ENCODE data around the gene AMER1.
"Not testable (repeated sequence)": the region's sequence is repeated elsewhere in the genome, so short reads cannot be mapped to it uniquely, and the experiment has no call there.

AMER1 gene

GRCh38 chrX:64205441-64205734 lies at the start of gene AMER1:
AMER1 (minus strand) TSS chrX:64205708; CDS start chrX:64193286, 12,422 bp downstream.
- DNase-seq (ENCODE audit: low read depth in 2 of 2): no peak

- DNase-seq (ENCODE audit: low read depth in 2 of 2): no peak
Measured at GRCh38 chrX:64230123-64230970, 24.8 kb upstream of the AMER1 start, which contains the start of gene ASB12. ASB12 (minus strand) TSS chrX:64230607; CDS start chrX:64225650, 4,957 bp downstream.

- no peak for DNase-seq (ENCODE audit: low read depth in 2 of 2)
Measured at GRCh38 chrX:64229154-64229553, 23.6 kb upstream of the AMER1 start.

GRCh38 chrX:64218023-64218422 lies 12.5 kb upstream of the AMER1 start:
- DNase-seq (ENCODE audit: low read depth in 2 of 2): no peak

- DNase-seq (ENCODE audit: low read depth in 2 of 2): not testable (repeated sequence)
Measured at GRCh38 chrX:64213989-64214388, 8.5 kb upstream of the AMER1 start.

GRCh38 chrX:64206556-64207162 lies 1.2 kb upstream of the AMER1 start:
- DNase-seq (ENCODE audit: low read depth in 2 of 2): no peak

GRCh38 chrX:64205735-64206501 lies 410 bp upstream of the AMER1 start:
- peak; percentile 69 to 75 for DNase-seq (ENCODE audit: low read depth in 2 of 2)

GRCh38 chrX:64204701-64205440 lies 637 bp downstream of the AMER1 start:
- no peak for DNase-seq (ENCODE audit: low read depth in 2 of 2)

- DNase-seq (ENCODE audit: low read depth in 2 of 2): no peak
Measured at GRCh38 chrX:64204252-64204651, 1.3 kb downstream of the AMER1 start.

- DNase-seq (ENCODE audit: low read depth in 2 of 2): no peak
Measured at GRCh38 chrX:64202808-64203325, 2.6 kb downstream of the AMER1 start.

GRCh38 chrX:64198036-64198435 lies 7.5 kb downstream of the AMER1 start:
- no peak for DNase-seq (ENCODE audit: low read depth in 2 of 2)

- no peak for DNase-seq (ENCODE audit: low read depth in 2 of 2)
Measured at GRCh38 chrX:64196606-64197005, 8.9 kb downstream of the AMER1 start.

- no peak for DNase-seq (ENCODE audit: low read depth in 2 of 2)
Measured at GRCh38 chrX:64195862-64196261, 9.6 kb downstream of the AMER1 start.

GRCh38 chrX:64192673-64193072 lies 12.8 kb downstream of the AMER1 start:
- DNase-seq (ENCODE audit: low read depth in 2 of 2): no peak

GRCh38 chrX:64192040-64192439 lies 13.5 kb downstream of the AMER1 start:
- DNase-seq (ENCODE audit: low read depth in 2 of 2): no peak

- no peak for DNase-seq (ENCODE audit: low read depth in 2 of 2)
Measured at GRCh38 chrX:64191281-64192010, 14.1 kb downstream of the AMER1 start.

GRCh38 chrX:64190136-64190740 lies 15.3 kb downstream of the AMER1 start:
- DNase-seq (ENCODE audit: low read depth in 2 of 2): no peak

- DNase-seq (ENCODE audit: low read depth in 2 of 2): no peak
Measured at GRCh38 chrX:64188901-64189300, 16.6 kb downstream of the AMER1 start.

GRCh38 chrX:64187762-64188150 lies 17.8 kb downstream of the AMER1 start:
- no peak for DNase-seq (ENCODE audit: low read depth in 2 of 2)

- DNase-seq (ENCODE audit: low read depth in 2 of 2): no peak
Measured at GRCh38 chrX:64186974-64187761, 18.3 kb downstream of the AMER1 start.

All from stimulated activated CD8-positive, alpha-beta memory T cell treated with anti-CD3 and anti-CD28 coated beads, Interleukin-7, amount 100 ng/mL, for 1 hour (primary cell).